GM06990 (cell line): ENCODE results near the gene NELFA.
"Not testable (repeated sequence)": the region's sequence is repeated elsewhere in the genome, so short reads cannot be mapped to it uniquely, and the experiment has no call there.

Experiments used
- DNase-seq: peaks from one replicate; pipeline ENCODE4 v3.0.0-alpha.2; 2011; ENCODE audit not compliant: insufficient read length; ENCODE audit errors: extremely low read depth
- H3K27me3 ChIP-seq: replicated peaks from 2 replicates; pipeline ENCODE4 v1.6.0; 2011; ENCODE audit warnings: low read length; ENCODE audit not compliant: control insufficient read depth, insufficient read depth
- H3K36me3 ChIP-seq: 2 replicates; pipeline ENCODE4 v1.5.1; 2011; ENCODE audit warnings: low read length; ENCODE audit not compliant: control insufficient read depth, insufficient read depth
- H3K4me3 ChIP-seq: replicated peaks from 2 replicates; pipeline ENCODE4 v1.5.1; 2011; ENCODE audit warnings: low read depth, mild to moderate bottlenecking, control low read depth, low read length
- TF ChIP-seq, protein P1 (sequence below): IDR thresholded peaks from 2 replicates; pipeline ENCODE4 v1.5.1; 2011; ENCODE audit warnings: low read length, control low read depth, mild to moderate bottlenecking, inconsistent platforms; ENCODE audit not compliant: insufficient read depth, poor library complexity, severe bottlenecking

NELFA gene

DNA sequence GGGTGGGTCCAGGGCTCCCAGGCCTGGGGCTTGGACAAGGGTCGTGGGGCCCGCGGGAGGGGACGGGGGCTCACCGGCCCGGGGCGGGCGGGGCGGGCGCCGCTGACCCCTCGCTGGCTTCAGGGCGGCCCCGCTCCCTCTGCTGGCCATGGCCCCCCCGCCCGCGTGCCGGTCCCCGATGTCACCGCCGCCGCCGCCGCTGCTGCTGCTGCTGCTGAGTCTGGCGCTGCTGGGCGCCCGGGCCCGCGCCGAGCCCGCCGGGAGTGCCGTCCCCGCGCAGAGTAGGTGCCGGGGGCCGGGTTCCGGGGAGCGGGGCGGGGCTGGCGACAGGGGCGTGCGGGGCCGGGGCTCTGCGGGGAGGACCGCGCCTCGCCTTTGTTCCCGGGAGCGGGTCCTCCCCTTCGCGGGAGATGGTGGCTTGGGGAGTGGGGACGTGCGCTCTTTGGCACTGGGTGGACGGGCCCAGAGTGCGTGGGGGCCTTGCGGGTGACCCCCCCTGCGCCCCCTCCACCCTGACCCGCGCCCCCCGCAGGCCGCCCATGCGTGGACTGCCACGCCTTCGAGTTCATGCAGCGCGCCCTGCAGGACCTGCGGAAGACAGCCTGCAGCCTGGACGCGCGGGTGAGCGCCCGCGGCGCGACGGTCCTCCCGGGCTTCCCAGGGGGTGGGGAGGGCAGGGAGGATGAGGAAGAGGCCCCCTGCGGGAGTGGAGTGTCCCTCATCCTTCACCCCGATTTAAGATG lies 33.6 kb upstream of the NELFA start:
- peak overlapping the region; percentile 61 for H3K4me3 ChIP-seq
- TF ChIP-seq, protein P1, sequence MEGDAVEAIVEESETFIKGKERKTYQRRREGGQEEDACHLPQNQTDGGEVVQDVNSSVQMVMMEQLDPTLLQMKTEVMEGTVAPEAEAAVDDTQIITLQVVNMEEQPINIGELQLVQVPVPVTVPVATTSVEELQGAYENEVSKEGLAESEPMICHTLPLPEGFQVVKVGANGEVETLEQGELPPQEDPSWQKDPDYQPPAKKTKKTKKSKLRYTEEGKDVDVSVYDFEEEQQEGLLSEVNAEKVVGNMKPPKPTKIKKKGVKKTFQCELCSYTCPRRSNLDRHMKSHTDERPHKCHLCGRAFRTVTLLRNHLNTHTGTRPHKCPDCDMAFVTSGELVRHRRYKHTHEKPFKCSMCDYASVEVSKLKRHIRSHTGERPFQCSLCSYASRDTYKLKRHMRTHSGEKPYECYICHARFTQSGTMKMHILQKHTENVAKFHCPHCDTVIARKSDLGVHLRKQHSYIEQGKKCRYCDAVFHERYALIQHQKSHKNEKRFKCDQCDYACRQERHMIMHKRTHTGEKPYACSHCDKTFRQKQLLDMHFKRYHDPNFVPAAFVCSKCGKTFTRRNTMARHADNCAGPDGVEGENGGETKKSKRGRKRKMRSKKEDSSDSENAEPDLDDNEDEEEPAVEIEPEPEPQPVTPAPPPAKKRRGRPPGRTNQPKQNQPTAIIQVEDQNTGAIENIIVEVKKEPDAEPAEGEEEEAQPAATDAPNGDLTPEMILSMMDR = no peak
- DNase-seq = peak; percentile 30
- no peaks in the 10 kb centered on the region for H3K36me3 ChIP-seq
- no peaks in the 10 kb centered on the region; the same call in 1 of the 2 replicates for H3K27me3 ChIP-seq

DNA sequence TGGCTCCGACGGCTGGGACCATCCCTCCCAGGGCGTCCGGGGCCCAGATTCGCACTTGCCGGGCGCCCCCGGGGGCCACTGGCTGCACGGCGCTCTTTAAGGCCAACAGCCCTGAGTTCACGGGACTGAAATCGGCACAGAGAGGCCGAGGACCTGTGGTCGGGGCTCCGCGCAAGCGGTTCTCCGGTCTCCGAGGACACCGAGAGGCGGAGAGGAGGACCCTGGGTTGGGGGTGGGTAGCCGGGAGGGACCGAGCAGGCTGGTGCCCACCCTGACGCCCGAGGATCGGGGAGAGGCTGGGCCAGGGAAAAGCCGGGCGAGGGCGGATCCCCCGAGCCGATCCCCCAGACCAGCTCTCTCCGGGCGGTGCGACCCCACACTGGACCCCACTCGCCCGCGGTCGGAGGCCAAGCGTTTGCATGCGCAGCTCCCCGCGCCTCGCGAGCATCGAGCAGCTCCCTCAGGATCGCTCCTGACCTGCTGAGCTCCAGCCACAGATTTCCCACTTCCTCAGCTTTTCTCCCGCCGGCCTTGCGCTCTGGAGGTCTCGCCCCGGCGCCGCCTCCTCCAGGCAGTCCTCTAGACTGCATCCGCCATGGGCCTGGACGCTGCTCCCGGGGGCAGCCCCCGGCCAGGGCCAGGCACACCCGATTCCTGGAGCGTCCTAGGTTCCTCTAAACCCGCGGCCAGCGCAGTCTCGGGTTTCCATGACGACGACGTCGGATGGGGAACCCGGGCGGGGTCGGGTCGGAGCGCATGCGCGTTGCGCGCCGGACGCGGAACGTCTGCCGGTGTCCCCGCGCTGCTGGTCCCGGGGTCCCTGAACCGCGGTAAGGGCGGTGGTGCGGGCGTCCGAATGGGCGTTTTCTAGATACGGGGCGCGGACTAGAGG lies 32.7 kb upstream of the NELFA start:
- H3K36me3 ChIP-seq = no peaks in the 10 kb centered on the region
- peak overlapping the region; percentile 61 for H3K4me3 ChIP-seq
- DNase-seq = peak; percentile 88
- H3K27me3 ChIP-seq = no peaks in the 10 kb centered on the region; the same call in 1 of the 2 replicates
- TF ChIP-seq, protein P1 = no peak

DNA sequence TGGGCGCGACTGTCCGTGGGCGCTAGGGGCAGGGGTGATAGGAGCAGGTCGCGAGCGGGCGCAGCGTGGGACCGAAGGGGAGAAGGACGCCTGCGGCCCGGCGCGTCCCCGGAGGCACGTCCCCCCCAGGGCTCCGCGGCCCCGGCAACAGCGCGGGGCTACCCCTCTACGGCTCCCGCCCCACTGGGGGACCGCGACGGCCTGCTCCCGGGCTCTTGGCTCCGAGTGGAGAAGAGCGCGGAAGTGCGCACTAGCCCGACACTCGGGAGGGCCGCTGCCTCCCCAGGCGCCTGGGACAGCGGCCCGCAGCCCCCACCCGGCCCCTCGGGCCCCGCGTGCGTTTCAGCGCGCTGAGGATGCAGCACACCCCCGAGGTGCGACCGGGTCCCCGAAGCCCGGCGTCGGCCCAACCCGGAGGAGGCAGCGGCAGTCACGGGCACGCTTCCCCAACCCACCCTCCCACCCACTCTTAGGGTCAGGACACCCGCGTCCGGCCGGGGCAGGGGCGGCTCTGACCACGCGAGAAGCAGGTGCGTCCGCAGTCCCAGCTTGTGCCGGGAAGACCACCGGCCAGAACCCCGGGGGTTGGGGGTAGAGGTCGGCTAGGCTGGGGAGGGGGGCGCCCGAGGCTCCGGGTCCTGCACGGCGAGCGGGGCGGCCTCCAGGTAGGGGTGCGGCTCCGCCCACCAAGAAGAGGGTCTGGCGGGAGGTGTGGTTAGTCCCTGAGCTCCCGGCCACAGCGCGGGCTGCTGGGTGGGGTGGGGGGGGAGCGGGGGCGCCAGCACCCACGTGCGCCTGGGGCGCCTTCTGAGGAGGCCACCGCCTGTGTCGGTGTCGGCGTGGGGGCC lies 31.8 kb upstream of the NELFA start:
- TF ChIP-seq, protein P1 = no peak
- Histone ChIP-seq H3K4me3 (no peak overlapping the region; the same call in 1 of the 2 replicates), H3K36me3 (no peaks in the 10 kb centered on the region), H3K27me3 (no peaks in the 10 kb centered on the region; the same call in 1 of the 2 replicates)
- DNase-seq = no peak

DNA sequence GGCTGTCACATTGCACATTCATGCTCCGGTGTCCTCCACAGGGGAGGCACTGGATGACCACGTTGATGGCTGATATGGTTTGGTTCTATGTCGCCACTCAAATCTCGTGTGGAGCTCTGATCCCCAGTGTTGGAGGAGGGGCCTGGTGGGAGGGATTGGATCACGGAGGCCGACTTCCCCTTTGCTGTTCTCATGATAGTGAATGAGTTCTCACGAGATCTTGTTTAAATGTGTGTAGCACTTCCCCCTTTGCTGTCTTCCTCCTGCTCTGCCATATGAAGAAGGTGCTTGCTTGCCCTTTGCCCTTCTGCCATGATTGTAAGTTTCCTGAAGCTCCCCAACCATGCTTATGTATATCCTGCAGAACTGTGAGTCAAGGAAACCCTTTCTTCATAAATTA lies 28.1 kb upstream of the NELFA start:
- Histone ChIP-seq H3K4me3 (no peak overlapping the region), H3K27me3 (no peaks in the 10 kb centered on the region; the same call in none of the 2 replicates), H3K36me3 (no peaks in the 10 kb centered on the region)
- TF ChIP-seq, protein P1 = no peak
- no peak for DNase-seq

DNA sequence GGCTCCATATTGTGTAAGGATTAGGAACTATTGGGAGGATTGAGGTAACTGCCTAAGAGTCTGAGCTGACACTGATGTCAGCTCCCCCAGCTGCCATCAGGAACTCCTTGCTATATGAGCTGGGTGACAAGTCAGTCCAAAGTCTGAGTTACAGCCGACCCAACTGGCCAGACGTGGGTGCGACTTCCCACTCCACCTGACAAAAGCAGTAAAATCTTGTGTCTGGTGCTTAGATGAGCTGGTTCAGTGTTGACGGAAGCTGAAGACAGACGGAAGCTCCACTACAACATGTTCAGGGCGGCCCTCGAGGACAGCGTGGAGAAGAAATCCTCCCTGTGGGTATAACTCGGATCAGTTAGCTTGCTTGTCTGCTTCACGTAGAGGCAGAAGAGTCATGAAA lies 27.6 kb upstream of the NELFA start:
- TF ChIP-seq, protein P1 = no peak
- Histone ChIP-seq H3K4me3 (no peak overlapping the region), H3K36me3 (no peaks in the 10 kb centered on the region), H3K27me3 (no peaks in the 10 kb centered on the region; the same call in none of the 2 replicates)
- no peak for DNase-seq

DNA sequence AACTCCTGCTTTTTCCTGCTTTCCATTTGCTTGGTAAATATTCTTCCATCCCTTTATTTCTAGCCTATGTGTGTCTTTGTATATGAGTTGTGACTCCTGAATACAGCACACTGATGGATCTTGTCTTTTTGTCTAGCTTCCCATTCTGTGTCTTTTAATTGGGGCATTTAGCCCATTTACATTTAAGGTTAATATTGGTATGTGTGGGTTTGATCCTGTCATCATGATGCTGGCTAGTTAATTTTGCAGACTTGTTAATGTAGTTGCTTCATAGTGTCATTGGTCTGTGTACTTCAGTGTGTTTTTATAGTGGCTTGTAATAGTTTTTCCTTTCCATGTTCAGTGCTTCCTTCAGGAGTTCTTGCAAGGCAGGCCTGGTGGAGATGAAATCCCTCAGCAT lies 22.4 kb upstream of the NELFA start:
- not testable (repeated sequence) for H3K36me3 ChIP-seq, H3K27me3 ChIP-seq, DNase-seq, H3K4me3 ChIP-seq

DNA sequence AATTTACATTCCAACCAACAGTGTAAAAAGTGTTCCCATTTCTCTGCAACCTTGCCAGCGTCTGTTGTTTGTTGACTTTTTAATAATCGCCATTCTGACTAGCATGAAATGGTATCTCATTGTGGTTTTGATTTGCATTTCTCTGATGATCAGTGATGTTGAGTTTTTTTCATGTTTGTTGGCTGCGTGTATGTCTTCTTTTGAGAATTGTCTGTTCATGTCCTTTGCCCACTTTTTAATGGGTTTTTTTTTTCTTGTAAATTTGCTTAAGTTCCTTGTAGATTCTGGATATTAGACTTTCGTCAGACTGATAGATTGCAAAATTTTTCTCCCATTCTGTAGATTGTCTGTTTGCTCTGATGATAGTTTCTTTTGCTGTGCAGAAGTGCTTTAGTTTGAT lies 18.3 kb upstream of the NELFA start:
- DNase-seq = not testable (repeated sequence)

More for the DNA sequence above, 18.3 kb upstream of the NELFA start:
- H3K27me3 ChIP-seq, H3K4me3 ChIP-seq, H3K36me3 ChIP-seq: not testable (repeated sequence)
